Measurements from ENCODE around the gene ZBTB48. TPM values are rescaled to one million over a fixed set of nuclear protein-coding genes. Genes with fewer than 3 reads are reported as not detected.

Gene ZBTB48
- total RNA-seq, 1 donor from 2014 or later = 49.7 TPM

- H3K4me3 Mint-ChIP-seq (ENCODE audit: low read depth) = no peak overlapping the region
- H3K4me1 Mint-ChIP-seq (ENCODE audit: low read depth) = peaks cover 5% of the 10 kb centered on the region
- TF ChIP-seq CTCF (IDR thresholded peaks at IDR 0.05; ENCODE audit: unreplicated experiment) = no peak
- peaks cover 6% of the 10 kb centered on the region for H3K36me3 Mint-ChIP-seq (ENCODE audit: insufficient read depth)
- no peak for DNase-seq (ENCODE audit: low spot score, unreplicated experiment)
- no peak overlapping the region for H3K27ac Mint-ChIP-seq
- H3K27me3 Mint-ChIP-seq = no peaks in the 10 kb centered on the region
- H3K9me3 Mint-ChIP-seq (ENCODE audit: low read depth) = no peaks in the 10 kb centered on the region
Measured at GRCh38 chr1:6588893-6589520, 9.2 kb downstream of the ZBTB48 start.

- TF ChIP-seq CTCF (IDR thresholded peaks at IDR 0.05; ENCODE audit: unreplicated experiment) = no peak
- Mint-ChIP-seq H3K4me1 (ENCODE audit: low read depth) (no peaks in the 10 kb centered on the region), H3K27ac (no peak overlapping the region), H3K27me3 (no peaks in the 10 kb centered on the region), H3K36me3 (ENCODE audit: insufficient read depth) (peaks cover 5% of the 10 kb centered on the region), H3K9me3 (ENCODE audit: low read depth) (no peaks in the 10 kb centered on the region), H3K4me3 (ENCODE audit: low read depth) (no peak overlapping the region)
- DNase-seq (ENCODE audit: low spot score, unreplicated experiment) = no peak
Measured at GRCh38 chr1:6590046-6590445, 10.3 kb downstream of the ZBTB48 start.

GRCh38 chr1:6591222-6591621 is 11.4 kb downstream of the ZBTB48 start:
- Mint-ChIP-seq H3K4me1 (ENCODE audit: low read depth) (no peaks in the 10 kb centered on the region), H3K27ac (peak overlapping the region; percentile 64), H3K9me3 (ENCODE audit: low read depth) (no peaks in the 10 kb centered on the region), H3K27me3 (no peaks in the 10 kb centered on the region), H3K4me3 (ENCODE audit: low read depth) (no peak overlapping the region), H3K36me3 (ENCODE audit: insufficient read depth) (peaks cover 9% of the 10 kb centered on the region)
- TF ChIP-seq CTCF (IDR thresholded peaks at IDR 0.05; ENCODE audit: unreplicated experiment) = no peak
- no peak for DNase-seq (ENCODE audit: low spot score, unreplicated experiment)

- Mint-ChIP-seq H3K4me3 (ENCODE audit: low read depth) (no peak overlapping the region), H3K9me3 (ENCODE audit: low read depth) (no peaks in the 10 kb centered on the region), H3K36me3 (ENCODE audit: insufficient read depth) (peaks cover 10% of the 10 kb centered on the region), H3K4me1 (ENCODE audit: low read depth) (no peaks in the 10 kb centered on the region), H3K27ac (no peak overlapping the region), H3K27me3 (no peaks in the 10 kb centered on the region)
- no peak for TF ChIP-seq CTCF (IDR thresholded peaks at IDR 0.05; ENCODE audit: unreplicated experiment)
- DNase-seq (ENCODE audit: low spot score, unreplicated experiment) = no peak
Measured at GRCh38 chr1:6591644-6592043, 11.8 kb downstream of the ZBTB48 start.

GRCh38 chr1:6592441-6592840 is 12.6 kb downstream of the ZBTB48 start:
- H3K4me3 Mint-ChIP-seq (ENCODE audit: low read depth) = no peak overlapping the region
- peaks cover 10% of the 10 kb centered on the region for H3K36me3 Mint-ChIP-seq (ENCODE audit: insufficient read depth)
- no peaks in the 10 kb centered on the region for H3K9me3 Mint-ChIP-seq (ENCODE audit: low read depth)
- H3K4me1 Mint-ChIP-seq (ENCODE audit: low read depth) = no peaks in the 10 kb centered on the region
- DNase-seq (ENCODE audit: low spot score, unreplicated experiment) = no peak
- H3K27ac Mint-ChIP-seq = no peak overlapping the region
- no peak for TF ChIP-seq CTCF (IDR thresholded peaks at IDR 0.05; ENCODE audit: unreplicated experiment)
- H3K27me3 Mint-ChIP-seq = no peaks in the 10 kb centered on the region
